HG02763 (cell line): Measurements from ENCODE around the gene HPCAL1.
"Not testable (repeated sequence)": the region's sequence is repeated elsewhere in the genome, so short reads cannot be mapped to it uniquely, and the experiment has no call there.

Experiments
- ATAC-seq: cut with Tn5 transposase; IDR thresholded peaks from one replicate; pipeline ENCODE4 v1.9.1; 2021; ENCODE audit warnings: mild to moderate bottlenecking, moderate library complexity; ENCODE audit not compliant: unreplicated experiment

HPCAL1 gene

GRCh38 chr2:10302479-10303180, at the start of gene HPCAL1:
Gene HPCAL1 (plus strand): TSS chr2:10302904. CDS start chr2:10419758, 116,854 bp downstream.
- ATAC-seq, result peak; percentile 77

- ATAC-seq, result no peak
Measured at GRCh38 chr2:10253596-10254372, 48.9 kb upstream of the HPCAL1 start.

- ATAC-seq, result no peak
Measured at GRCh38 chr2:10254373-10255188, 48.1 kb upstream of the HPCAL1 start.

GRCh38 chr2:10255189-10256030, 47.3 kb upstream of the HPCAL1 start:
- no peak for ATAC-seq

- no peak for ATAC-seq
Measured at GRCh38 chr2:10256031-10256514, 46.6 kb upstream of the HPCAL1 start.

- no peak for ATAC-seq
Measured at GRCh38 chr2:10256515-10257031, 46.1 kb upstream of the HPCAL1 start.

- ATAC-seq, result no peak
Measured at GRCh38 chr2:10257036-10257435, 45.7 kb upstream of the HPCAL1 start.

GRCh38 chr2:10257500-10258147, 45.1 kb upstream of the HPCAL1 start:
- no peak for ATAC-seq

- ATAC-seq, result no peak
Measured at GRCh38 chr2:10258326-10258725, 44.4 kb upstream of the HPCAL1 start.

- ATAC-seq, result no peak
Measured at GRCh38 chr2:10258726-10259125, 44.0 kb upstream of the HPCAL1 start.

GRCh38 chr2:10260130-10260529, 42.6 kb upstream of the HPCAL1 start:
- ATAC-seq, result no peak

- ATAC-seq, result not testable (repeated sequence)
Measured at GRCh38 chr2:10263526-10263925, 39.2 kb upstream of the HPCAL1 start.

- ATAC-seq, result no peak
Measured at GRCh38 chr2:10264506-10265328, 38.0 kb upstream of the HPCAL1 start.

GRCh38 chr2:10265329-10266132, 37.2 kb upstream of the HPCAL1 start:
- ATAC-seq, result no peak

- ATAC-seq, result no peak
Measured at GRCh38 chr2:10266133-10266620, 36.5 kb upstream of the HPCAL1 start.

- ATAC-seq, result no peak
Measured at GRCh38 chr2:10267036-10267435, 35.7 kb upstream of the HPCAL1 start.

GRCh38 chr2:10267551-10268465, 34.9 kb upstream of the HPCAL1 start:
- ATAC-seq, result no peak
